ENCODE data around the gene APOBEC3H. TPM values are rescaled to one million over a fixed set of nuclear protein-coding genes. Genes with fewer than 3 reads are reported as not detected.

APOBEC3H gene
- total RNA-seq, 1 donor from 2014 or later: not detected

GRCh38 chr22:39129746-39130145 is 32.7 kb downstream of the APOBEC3H start:
- Mint-ChIP-seq H3K9me3 (ENCODE audit: low read depth) (no peaks in the 10 kb centered on the region), H3K4me1 (ENCODE audit: low read depth) (peaks cover 7% of the 10 kb centered on the region), H3K4me3 (ENCODE audit: unreplicated experiment) (no peak overlapping the region), H3K27ac (ENCODE audit: unreplicated experiment) (no peak overlapping the region), H3K27me3 (ENCODE audit: low read depth) (no peaks in the 10 kb centered on the region), H3K36me3 (ENCODE audit: low read depth) (no peaks in the 10 kb centered on the region)
- TF ChIP-seq CTCF (IDR thresholded peaks at IDR 0.05): no peak
- no peak for DNase-seq (ENCODE audit: low spot score)

GRCh38 chr22:39130152-39130704 is 33.2 kb downstream of the APOBEC3H start:
- Mint-ChIP-seq H3K27me3 (ENCODE audit: low read depth) (no peaks in the 10 kb centered on the region), H3K9me3 (ENCODE audit: low read depth) (no peaks in the 10 kb centered on the region), H3K4me3 (ENCODE audit: unreplicated experiment) (no peak overlapping the region), H3K4me1 (ENCODE audit: low read depth) (peaks cover 11% of the 10 kb centered on the region), H3K27ac (ENCODE audit: unreplicated experiment) (no peak overlapping the region), H3K36me3 (ENCODE audit: low read depth) (no peaks in the 10 kb centered on the region)
- no peak for DNase-seq (ENCODE audit: low spot score)
- no peak for TF ChIP-seq CTCF (IDR thresholded peaks at IDR 0.05)

- H3K27ac Mint-ChIP-seq (ENCODE audit: unreplicated experiment): no peak overlapping the region
- H3K4me1 Mint-ChIP-seq (ENCODE audit: low read depth): peaks cover 12% of the 10 kb centered on the region
- peak; percentile 47 for DNase-seq (ENCODE audit: low spot score)
- no peak for TF ChIP-seq CTCF (IDR thresholded peaks at IDR 0.05)
- H3K27me3 Mint-ChIP-seq (ENCODE audit: low read depth): no peaks in the 10 kb centered on the region
- H3K36me3 Mint-ChIP-seq (ENCODE audit: low read depth): no peaks in the 10 kb centered on the region
- H3K4me3 Mint-ChIP-seq (ENCODE audit: unreplicated experiment): no peak overlapping the region
- no peaks in the 10 kb centered on the region for H3K9me3 Mint-ChIP-seq (ENCODE audit: low read depth)
Measured at GRCh38 chr22:39130892-39131855, 34.1 kb downstream of the APOBEC3H start.

GRCh38 chr22:39132281-39132680 is 35.2 kb downstream of the APOBEC3H start:
- Mint-ChIP-seq H3K4me1 (ENCODE audit: low read depth) (peaks cover 12% of the 10 kb centered on the region), H3K9me3 (ENCODE audit: low read depth) (no peaks in the 10 kb centered on the region), H3K27ac (ENCODE audit: unreplicated experiment) (no peak overlapping the region), H3K4me3 (ENCODE audit: unreplicated experiment) (no peak overlapping the region), H3K36me3 (ENCODE audit: low read depth) (no peaks in the 10 kb centered on the region), H3K27me3 (ENCODE audit: low read depth) (no peaks in the 10 kb centered on the region)
- peak; percentile 66 for DNase-seq (ENCODE audit: low spot score)
- no peak for TF ChIP-seq CTCF (IDR thresholded peaks at IDR 0.05)

- Mint-ChIP-seq H3K4me1 (ENCODE audit: low read depth) (peaks cover 12% of the 10 kb centered on the region), H3K4me3 (ENCODE audit: unreplicated experiment) (no peak overlapping the region), H3K27ac (ENCODE audit: unreplicated experiment) (no peak overlapping the region), H3K27me3 (ENCODE audit: low read depth) (no peaks in the 10 kb centered on the region), H3K9me3 (ENCODE audit: low read depth) (no peaks in the 10 kb centered on the region), H3K36me3 (ENCODE audit: low read depth) (no peaks in the 10 kb centered on the region)
- DNase-seq (ENCODE audit: low spot score): peak; percentile 71
- no peak for TF ChIP-seq CTCF (IDR thresholded peaks at IDR 0.05)
Measured at GRCh38 chr22:39132871-39133524, 36.0 kb downstream of the APOBEC3H start.
